Umbilical cord (tissue), 2 donors: ENCODE results near the gene PPP1R36. TPM values are rescaled to one million over a fixed set of nuclear protein-coding genes. Genes with fewer than 3 reads are reported as not detected.
A peak's percentile ranks its signal among the peaks of the same experiment; 100 is the strongest.
"Not testable (repeated sequence)": the region's sequence is repeated elsewhere in the genome, so short reads cannot be mapped to it uniquely, and the experiment has no call there.

Source experiments
- DNase-seq: peaks from one replicate; pipeline ENCODE4 v3.0.0-alpha.2; 2015; ENCODE audit warnings: low spot score
- total RNA-seq: library from RNA; depleted of rRNA; stranded (reverse); fragments of >200 nt; gene quantifications from one replicate; pipeline ENCODE4 v1.2.3, GENCODE V29; 2014; ENCODE audit warnings: low replicate concordance; ENCODE audit not compliant: insufficient read depth

Gene PPP1R36
- total RNA-seq, 1 donor from 2014 or later: 4.1 TPM

- DNase-seq: peak; percentile 88
Measured at GRCh38 chr14:64566651-64567122, 16.9 kb downstream of the PPP1R36 start.

DNA sequence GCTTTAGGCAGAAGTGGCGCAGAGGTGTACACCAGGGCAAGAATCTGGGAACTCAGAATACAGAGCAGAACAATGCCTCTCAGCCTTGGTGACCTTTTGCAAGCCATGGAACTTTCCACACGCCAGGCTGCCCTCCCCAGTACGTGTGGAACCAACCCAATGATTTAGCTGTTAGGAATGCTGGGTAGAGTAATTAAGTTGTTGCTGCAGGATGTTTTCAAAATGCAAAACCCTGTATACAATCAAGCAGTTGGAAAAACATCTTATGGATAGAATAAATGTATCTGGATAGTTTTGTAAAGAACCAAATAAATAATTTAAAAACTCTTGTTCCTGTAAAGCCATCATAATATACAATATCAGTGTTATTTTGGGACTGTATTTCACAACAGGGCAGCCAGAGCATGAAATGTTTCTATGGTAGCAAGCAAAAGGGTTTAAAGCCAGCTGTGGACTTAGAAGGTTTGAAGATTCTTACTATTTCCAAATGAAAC is 19.4 kb downstream of the PPP1R36 start:
- DNase-seq: peak; percentile 86

- not testable (repeated sequence) for DNase-seq
Measured at GRCh38 chr14:64569646-64570045, 19.9 kb downstream of the PPP1R36 start.

DNA sequence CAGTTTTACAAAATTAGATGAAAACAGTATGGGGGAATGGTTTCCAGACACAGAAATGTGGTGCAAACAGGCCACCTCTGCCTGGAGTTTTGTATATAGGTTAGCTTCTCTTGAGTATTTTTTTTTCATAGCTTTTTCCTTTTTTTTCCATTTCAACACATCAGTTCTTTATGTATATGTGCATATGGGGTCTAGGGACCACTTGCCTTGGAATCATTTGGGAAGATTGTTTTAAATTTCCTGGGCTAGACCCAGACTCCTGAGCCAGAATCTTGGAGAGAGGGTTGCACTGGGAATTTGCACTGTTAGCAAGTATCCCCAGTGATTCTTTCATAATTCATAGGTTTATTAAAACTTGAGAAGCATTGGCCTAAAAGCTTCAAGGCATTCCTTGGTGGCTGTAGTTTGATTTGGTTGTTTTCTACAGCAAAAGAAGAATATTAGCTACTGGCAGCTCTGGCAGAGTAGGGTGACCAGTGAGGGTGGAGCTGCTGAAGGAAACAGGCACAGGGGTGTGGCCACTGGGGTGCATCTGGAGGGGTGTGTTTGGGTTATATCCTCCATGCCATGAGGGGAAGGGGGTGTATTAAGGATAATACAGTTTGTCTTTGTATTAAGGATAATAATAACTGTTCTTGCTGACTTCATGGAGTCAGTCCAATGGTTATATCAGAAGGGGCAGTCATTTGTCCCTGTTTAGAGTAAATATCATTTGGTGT is 22.8 kb downstream of the PPP1R36 start:
- no peak for DNase-seq

GRCh38 chr14:64573109-64573508 is 23.3 kb downstream of the PPP1R36 start:
- DNase-seq: peak; percentile 19

DNA sequence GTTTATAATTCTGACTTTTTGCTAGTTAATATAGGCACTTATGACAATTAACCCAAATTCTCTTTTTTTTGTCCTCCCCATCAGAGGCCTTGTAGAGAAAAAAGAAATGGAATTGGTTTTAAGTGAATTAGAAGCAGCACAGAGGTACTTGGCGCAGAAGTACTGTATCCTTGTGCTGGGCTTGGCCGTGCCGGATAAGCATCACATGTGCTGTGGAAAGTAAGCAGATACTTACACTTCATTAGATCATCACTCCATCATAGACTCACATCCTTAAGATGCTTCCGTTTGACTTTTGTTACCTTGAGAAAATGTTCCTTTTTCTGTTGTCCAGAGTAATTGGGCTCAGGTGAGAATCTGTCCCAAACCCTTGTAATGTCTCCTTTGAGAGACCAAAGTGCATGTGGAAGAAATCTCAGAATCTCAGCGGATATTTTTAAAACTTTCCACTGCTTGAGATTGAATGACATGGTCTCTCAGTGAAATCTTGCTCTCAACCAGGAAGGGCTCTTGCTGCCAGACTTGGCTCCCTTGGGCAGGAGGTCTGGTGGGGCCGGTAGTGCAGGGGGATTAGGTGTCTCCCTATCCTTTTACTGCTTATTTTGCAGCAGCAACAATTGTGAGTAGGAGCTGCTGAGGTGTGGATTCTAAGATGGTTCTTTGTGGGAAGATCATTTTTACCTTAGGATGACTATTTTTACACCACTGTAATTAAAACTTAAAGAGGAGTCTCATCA is 24.8 kb downstream of the PPP1R36 start:
- DNase-seq: peak; percentile 49

DNA sequence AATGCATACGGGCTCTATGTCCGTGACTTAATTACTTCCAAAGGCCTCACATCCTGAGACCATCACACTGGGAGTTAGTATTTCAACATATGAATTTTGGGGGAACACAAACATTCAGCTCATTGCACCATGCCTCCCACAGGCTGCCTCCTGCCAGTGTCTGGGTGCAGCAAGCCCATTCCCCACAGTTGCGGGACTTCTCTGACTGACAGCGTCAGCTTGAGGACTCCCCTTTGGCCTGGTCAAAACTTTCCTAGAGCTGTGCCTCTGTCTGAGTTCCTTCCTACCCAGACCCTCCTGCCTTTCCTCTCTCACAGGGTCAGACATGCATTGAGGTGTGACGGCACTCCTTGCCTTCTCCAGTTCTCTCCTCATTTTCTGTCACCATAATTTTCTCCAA is 27.4 kb downstream of the PPP1R36 start:
- no peak for DNase-seq

- DNase-seq: peak; percentile 10
Measured at GRCh38 chr14:64580467-64580866, 30.7 kb downstream of the PPP1R36 start.

DNA sequence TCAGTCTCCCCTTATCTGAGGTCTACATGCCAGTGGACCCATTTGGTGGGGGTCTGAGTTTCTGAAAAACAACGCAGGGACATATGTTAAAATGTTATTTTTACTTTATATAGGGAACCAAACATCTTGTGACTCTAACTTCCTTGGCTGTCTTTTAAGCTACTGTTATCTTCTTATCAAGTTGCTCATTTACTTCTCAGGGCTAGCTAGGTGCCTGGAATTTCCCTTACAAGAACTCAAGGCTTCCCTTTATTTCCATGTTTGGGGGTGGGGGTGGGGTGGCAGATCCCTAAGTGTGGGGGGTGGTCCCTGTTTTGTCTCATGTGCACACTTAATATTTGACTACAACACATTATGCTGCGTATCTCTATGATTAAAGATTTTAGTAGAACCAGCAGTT is 31.6 kb downstream of the PPP1R36 start:
- no peak for DNase-seq

- no peak for DNase-seq
Measured at GRCh38 chr14:64581817-64582216, 32.1 kb downstream of the PPP1R36 start.

- DNase-seq: no peak
Measured at GRCh38 chr14:64584190-64584589, 34.4 kb downstream of the PPP1R36 start.

DNA sequence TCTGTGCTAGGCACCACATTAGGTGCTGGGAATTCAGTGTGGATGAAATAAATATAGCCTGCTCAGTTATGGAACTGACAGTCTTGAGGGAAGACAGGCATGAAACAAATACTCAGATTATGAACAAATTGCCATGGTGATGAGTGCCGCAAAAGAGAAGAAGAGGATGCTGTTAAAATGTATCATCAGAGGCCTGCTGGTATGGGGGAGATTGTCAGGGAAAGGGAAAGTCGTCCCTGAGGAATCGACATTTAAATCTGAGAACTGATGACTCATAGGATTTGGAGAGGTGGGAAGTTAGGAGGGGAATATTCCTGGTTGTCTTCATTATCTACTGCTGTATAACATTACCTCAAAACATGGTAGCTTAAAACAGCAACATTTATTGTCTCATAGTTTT is 42.0 kb downstream of the PPP1R36 start:
- DNase-seq: no peak

GRCh38 chr14:64594438-64594837 is 44.7 kb downstream of the PPP1R36 start:
- DNase-seq: no peak

GRCh38 chr14:64598404-64598803 is 48.6 kb downstream of the PPP1R36 start:
- no peak for DNase-seq

GRCh38 chr14:64601571-64601970 is 51.8 kb downstream of the PPP1R36 start:
- no peak for DNase-seq

- DNase-seq: no peak
Measured at GRCh38 chr14:64602826-64603225, 53.1 kb downstream of the PPP1R36 start.

- no peak for DNase-seq
Measured at GRCh38 chr14:64604001-64604400, 54.2 kb downstream of the PPP1R36 start.

GRCh38 chr14:64604881-64605280 is 55.1 kb downstream of the PPP1R36 start:
- DNase-seq: peak; percentile 53

GRCh38 chr14:64605926-64606685 is 56.3 kb downstream of the PPP1R36 start:
- no peak for DNase-seq

DNA sequence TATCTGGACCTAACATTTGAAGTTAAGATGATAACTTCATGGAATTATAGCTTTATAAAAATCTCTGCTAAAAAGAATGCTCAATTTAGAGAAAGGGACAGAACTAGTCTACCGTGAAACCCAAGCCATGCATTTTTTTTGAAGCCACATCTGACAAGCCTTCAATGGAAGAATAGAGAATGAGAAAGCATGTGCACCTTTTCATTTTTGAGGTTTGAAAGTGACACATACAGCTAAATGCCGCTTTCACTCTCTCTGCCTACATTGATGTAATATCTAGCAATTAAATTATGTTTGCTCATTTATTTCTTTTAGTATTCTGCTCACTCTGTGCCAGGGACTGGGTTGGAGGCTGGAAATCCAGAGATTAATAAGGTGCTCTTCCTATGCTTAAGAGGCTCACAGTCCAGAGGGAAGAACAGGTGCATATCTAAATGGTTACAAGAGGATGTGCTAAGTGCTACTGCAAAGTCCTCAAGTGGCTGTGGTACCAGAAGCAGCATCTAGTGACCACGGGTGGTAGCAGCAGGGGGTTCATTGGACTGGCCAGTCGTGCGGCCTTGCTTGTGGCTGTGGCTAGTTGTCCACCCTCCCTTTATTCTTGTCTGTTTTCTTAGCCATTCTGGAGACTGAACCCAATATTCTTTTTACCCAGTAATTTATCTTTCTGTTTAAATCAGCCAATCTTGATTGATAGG is 60.4 kb downstream of the PPP1R36 start:
- no peak for DNase-seq

- DNase-seq: peak; percentile 47
Measured at GRCh38 chr14:64611358-64612020, 61.7 kb downstream of the PPP1R36 start.
